PC-3 (cell line): ENCODE measurements around the gene WTAP. TPM values are rescaled to one million over a fixed set of nuclear protein-coding genes. Genes with fewer than 3 reads are reported as not detected.

Source experiments
- ATAC-seq: fragments of 200-7000 bp; cut with Tn5 transposase; 2 replicates; pipeline ENCODE4 v1.9.1; 2020; ENCODE audit warnings: mild to moderate bottlenecking, moderate library complexity
- BruUV-seq: library from RNA; stranded (reverse); fragments of 400-500 nt; replicated peaks from 2 replicates; lab custom pipeline; 2021; lab: Mats Ljungman, UMichigan
- CTCF ChIA-PET: fragments of 300-600 bp; sonication (Branson Sonifier 250); formaldehyde crosslinking; loops from one replicate; lab custom pipeline; 2022; ENCODE audit warnings: antibody characterized with exemption; lab: Charles Lee
- POLR2A ChIA-PET: fragments of 300-600 bp; sonication (Branson Sonifier 250); formaldehyde crosslinking; loops from one replicate; lab custom pipeline; 2022; ENCODE audit warnings: antibody characterized with exemption; ENCODE audit not compliant: unreplicated experiment; lab: Charles Lee
- DNase-seq: peaks from one replicate; pipeline ENCODE4 v3.0.0-alpha.2; 2015
- H2AFZ ChIP-seq: fragments of 300-600 bp; sonication (generic); 2 replicates; pipeline ENCODE4 v1.6.0; 2016; ENCODE audit warnings: antibody characterized with exemption, low read length
- H3F3A ChIP-seq: fragments of 300-600 bp; sonication (generic); one replicate; pipeline ENCODE4 v1.6.0; 2017; ENCODE audit warnings: antibody characterized with exemption, low read length, control low read depth, mild to moderate bottlenecking; ENCODE audit not compliant: unreplicated experiment
- H3K27ac ChIP-seq: fragments of 300-600 bp; sonication (generic); 2 replicates; pipeline ENCODE4 v1.5.1; 2016; ENCODE audit warnings: mild to moderate bottlenecking, low read length
- H3K27me3 ChIP-seq: fragments of 300-600 bp; sonication (generic); 2 replicates; pipeline ENCODE4 v1.6.1; 2016; ENCODE audit warnings: low read length, mixed read lengths
- H3K36me3 ChIP-seq: fragments of 300-600 bp; sonication (generic); 2 replicates; pipeline ENCODE4 v1.6.1; 2016; ENCODE audit warnings: low read depth, mixed run types, low read length, mixed read lengths
- H3K4me1 ChIP-seq: fragments of 300-600 bp; sonication (generic); 2 replicates; pipeline ENCODE4 v1.5.1; 2016; ENCODE audit warnings: low read length; ENCODE audit not compliant: insufficient read depth
- H3K4me2 ChIP-seq: fragments of 300-600 bp; sonication (generic); 2 replicates; pipeline ENCODE4 v1.6.0; 2016; ENCODE audit warnings: low read length
- H3K4me3 ChIP-seq: fragments of 300-600 bp; sonication (generic); 2 replicates; pipeline ENCODE4 v1.5.1; 2016; ENCODE audit warnings: mild to moderate bottlenecking, low read length, mixed read lengths
- H3K79me2 ChIP-seq: fragments of 300-600 bp; sonication (generic); 2 replicates; pipeline ENCODE4 v1.6.1; 2017; ENCODE audit warnings: low read length, mixed read lengths
- H3K9ac ChIP-seq: fragments of 300-600 bp; sonication (generic); 2 replicates; pipeline ENCODE4 v1.6.0; 2016; ENCODE audit warnings: mild to moderate bottlenecking, low read length
- H3K9me2 ChIP-seq: fragments of 300-600 bp; sonication (generic); replicated peaks from 2 replicates; pipeline ENCODE4 v1.6.1; 2016; ENCODE audit warnings: mixed run types, low read length, mixed read lengths
- H3K9me3 ChIP-seq: fragments of 300-600 bp; sonication (generic); 2 replicates; pipeline ENCODE4 v1.6.1; 2016; ENCODE audit warnings: low read length, mixed read lengths
- H4K20me1 ChIP-seq: fragments of 300-600 bp; sonication (generic); 2 replicates; pipeline ENCODE4 v1.6.1; 2016; ENCODE audit warnings: low read length, mixed read lengths
- CTCF ChIP-seq: fragments of 300-600 bp; sonication (generic); conservative IDR thresholded peaks from 2 replicates; pipeline ENCODE4 v1.5.1; 2017; ENCODE audit warnings: antibody characterized with exemption, low read depth, mild to moderate bottlenecking, low read length
- EZH2 ChIP-seq: fragments of 300-600 bp; sonication (generic); IDR thresholded peaks from one replicate; pipeline ENCODE4 v1.6.1; 2017; ENCODE audit warnings: antibody characterized with exemption, mild to moderate bottlenecking, low read length; ENCODE audit not compliant: unreplicated experiment
- EZH2phosphoT487 ChIP-seq: fragments of 300-600 bp; sonication (generic); IDR thresholded peaks from 2 replicates; pipeline ENCODE4 v1.6.1; 2018; ENCODE audit warnings: mild to moderate bottlenecking, antibody characterized with exemption, low read length, borderline replicate concordance
- intact Hi-C: fragments of 100-400 bp; cut with micrococcal nuclease; formaldehyde crosslinking; loops from 2 replicates; pipeline ENCODE4 v1.9.0; 2023
- total RNA-seq: library from RNA; depleted of rRNA; stranded (reverse); fragments of >200 nt; gene quantifications from 2 replicates; pipeline ENCODE4 v1.2.3, GENCODE V29; 2014; rRNA removed

The WTAP gene
- total RNA-seq, 1 experiment from 2014 or later, result 54.5 TPM

GRCh38 chr6:159804504-159804903, 77.2 kb downstream of the WTAP start:
- Histone ChIP-seq H4K20me1 (no peaks in the 10 kb centered on the region), H3K9me3 (no peaks in the 10 kb centered on the region), H3K27me3 (no peaks in the 10 kb centered on the region), H3K36me3 (no peaks in the 10 kb centered on the region), H3K27ac (no peak overlapping the region), H3K79me2 (no peaks in the 10 kb centered on the region), H2AFZ (no peak overlapping the region), H3K4me3 (no peak overlapping the region), H3F3A (no peaks in the 10 kb centered on the region), H3K4me2 (no peak overlapping the region), H3K9ac (no peak overlapping the region), H3K9me2 (no peaks in the 10 kb centered on the region), H3K4me1 (peaks cover 6% of the 10 kb centered on the region)
- ChIA-PET POLR2A (no interaction called here), CTCF (no interaction called here)
- TF ChIP-seq CTCF (no peak), EZH2 (no peak), EZH2phosphoT487 (no peak)
- intact Hi-C loops, result no loop called here
- ATAC-seq (no peak), DNase-seq (no peak)
- no TSS peak for BruUV-seq

- intact Hi-C loops, result no loop called here
- Histone ChIP-seq H3K79me2 (no peaks in the 10 kb centered on the region), H3K4me2 (no peak overlapping the region), H3K27me3 (no peaks in the 10 kb centered on the region), H2AFZ (no peak overlapping the region), H3K27ac (no peak overlapping the region), H3K4me1 (peaks cover 6% of the 10 kb centered on the region), H3K9me3 (no peaks in the 10 kb centered on the region), H3K36me3 (no peaks in the 10 kb centered on the region), H3K9me2 (no peaks in the 10 kb centered on the region), H3K4me3 (no peak overlapping the region), H3K9ac (no peak overlapping the region), H3F3A (no peaks in the 10 kb centered on the region), H4K20me1 (no peaks in the 10 kb centered on the region)
- no peak for TF ChIP-seq CTCF
- no peak for TF ChIP-seq EZH2
- TF ChIP-seq EZH2phosphoT487, result no peak
- no peak for ATAC-seq
- POLR2A ChIA-PET, result no interaction called here
- no TSS peak for BruUV-seq
- DNase-seq, result no peak
- CTCF ChIA-PET, result no interaction called here
Observed at GRCh38 chr6:159805440-159806020, 78.2 kb downstream of the WTAP start.

Other genes with a start within 250 kb of the WTAP start
- 69.5 and 78.2 TPM in 2 replicates for gene SOD2, start 34.3 kb upstream of the WTAP start, total RNA-seq
- 29.0 and 36.0 TPM in 2 replicates for gene ACAT2, start 34.5 kb downstream of the WTAP start, total RNA-seq
- 253 and 280 TPM in 2 replicates for gene TCP1, start 62.1 kb downstream of the WTAP start, total RNA-seq
- 123 and 155 TPM in 2 replicates for gene MRPL18, start 63.0 kb downstream of the WTAP start, total RNA-seq
- not detected in 2 replicates for gene PNLDC1, start 72.8 kb downstream of the WTAP start, total RNA-seq
- gene MAS1, start 163.5 kb downstream of the WTAP start, total RNA-seq, result not detected in 2 replicates
- gene IGF2R, start 241.6 kb downstream of the WTAP start, total RNA-seq, result 31.5 and 37.2 TPM in 2 replicates